Tibial nerve (tissue), 3 donors: ENCODE data around the gene ARHGAP25.

ENCODE experiments used
- CTCF ChIP-seq, 5 experiments: fragments of 200-600 bp in 3 of 5; fragments of 450-650 bp in 2 of 5; sonication (generic) in 3 of 5; IDR thresholded peaks; one replicate each; pipeline ENCODE4 v1.5.1; 2016 to 2019; ENCODE audit warnings: antibody characterized with exemption in 5 of 5, mild to moderate bottlenecking in 3 of 5, moderate library complexity in 2 of 5
- POLR2A ChIP-seq, 2 donors: fragments of 450-650 bp; IDR thresholded peaks; one replicate each; pipeline ENCODE4 v1.6.1; 2017; ENCODE audit warnings: antibody characterized with exemption in 2 of 2, mild to moderate bottlenecking in 2 of 2, moderate library complexity in 2 of 2

DNA sequence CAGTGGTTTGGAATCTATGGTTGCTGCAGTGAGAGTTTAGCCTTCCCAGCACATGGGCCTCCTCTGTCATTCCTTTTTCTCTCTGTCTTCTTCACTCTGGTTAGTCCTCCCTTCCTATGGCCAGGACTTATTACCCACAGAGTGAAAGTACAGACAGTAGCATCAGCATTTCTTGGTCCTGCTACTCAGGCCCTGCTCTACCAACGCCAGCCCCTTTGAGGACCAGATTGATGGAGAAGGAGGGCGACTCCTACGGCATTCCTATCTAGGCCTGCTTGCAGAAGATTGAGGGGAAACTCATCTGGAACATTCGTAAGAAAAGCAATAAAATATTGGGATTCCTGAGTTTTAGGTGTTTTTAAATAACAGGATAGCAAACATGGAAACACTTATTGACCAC, 93.1 kb downstream of the ARHGAP25 start:
- no peak for TF ChIP-seq CTCF (IDR thresholded peaks at IDR 0.05)
- no peak for TF ChIP-seq POLR2A (IDR thresholded peaks at IDR 0.05)
